OCI-LY1 (cell line): ENCODE measurements around the gene ZNF438.

Experiments used
- H2AFZ ChIP-seq: fragments of 200-600 bp; sonication (generic), shearing (Covaris generic); 2 replicates; pipeline ENCODE4 v1.6.0; 2014; ENCODE audit warnings: antibody characterized with exemption, mild to moderate bottlenecking, low read length
- H3F3A ChIP-seq: fragments of 200-600 bp; sonication (generic), shearing (Covaris generic); 2 replicates; pipeline ENCODE4 v1.6.0; 2014; ENCODE audit warnings: mild to moderate bottlenecking, antibody characterized with exemption, low read length, moderate library complexity; ENCODE audit not compliant: insufficient read depth
- H3K27ac ChIP-seq: fragments of 200-600 bp; sonication (generic); 2 replicates; pipeline ENCODE4 v1.5.1; 2014; ENCODE audit warnings: low read length, mixed run types, mild to moderate bottlenecking, low read depth; ENCODE audit not compliant: poor library complexity, severe bottlenecking
- H3K27me3 ChIP-seq: fragments of 200-600 bp; sonication (generic); 2 replicates; pipeline ENCODE4 v1.6.0; 2014; ENCODE audit warnings: antibody characterized with exemption, mild to moderate bottlenecking, low read length, moderate library complexity; ENCODE audit not compliant: insufficient read depth
- H3K36me3 ChIP-seq: fragments of 200-600 bp; sonication (generic); 2 replicates; pipeline ENCODE4 v1.6.1; 2014; ENCODE audit warnings: mild to moderate bottlenecking, antibody characterized with exemption, low read length, moderate library complexity, mixed read lengths; ENCODE audit not compliant: insufficient read depth
- H3K4me1 ChIP-seq: fragments of 200-600 bp; sonication (generic); 2 replicates; pipeline ENCODE4 v1.5.1; 2014; ENCODE audit warnings: mild to moderate bottlenecking, low read length, moderate library complexity; ENCODE audit not compliant: insufficient read depth, severe bottlenecking
- H3K4me2 ChIP-seq: fragments of 200-600 bp; sonication (generic), shearing (Covaris generic); 2 replicates; pipeline ENCODE4 v1.6.1; 2014; ENCODE audit warnings: low read length
- H3K4me3 ChIP-seq: fragments of 200-600 bp; sonication (generic); 2 replicates; pipeline ENCODE4 v1.5.1; 2014; ENCODE audit warnings: low read length, low read depth, mild to moderate bottlenecking, mixed read lengths; ENCODE audit not compliant: poor library complexity, severe bottlenecking
- H3K79me2 ChIP-seq: fragments of 200-600 bp; shearing (Covaris generic); 2 replicates; pipeline ENCODE4 v1.6.1; 2016; ENCODE audit warnings: mixed run types, low read length, mixed read lengths; ENCODE audit not compliant: insufficient read depth
- H3K9ac ChIP-seq: fragments of 200-600 bp; sonication (generic), shearing (Covaris generic); 2 replicates; pipeline ENCODE4 v1.6.1; 2014; ENCODE audit warnings: mild to moderate bottlenecking, low read length, mixed read lengths
- H3K9me2 ChIP-seq: fragments of 200-600 bp; sonication (generic), shearing (Covaris generic); 2 replicates; pipeline ENCODE4 v1.6.1; 2014; ENCODE audit warnings: low read depth, mild to moderate bottlenecking, low read length, mixed read lengths
- H3K9me3 ChIP-seq: fragments of 200-600 bp; shearing (Covaris generic); 2 replicates; pipeline ENCODE4 v1.6.1; 2014; ENCODE audit warnings: low read length, mixed read lengths
- H4K20me1 ChIP-seq: fragments of 200-600 bp; sonication (generic), shearing (Covaris generic); 2 replicates; pipeline ENCODE4 v1.6.0; 2016; ENCODE audit warnings: mild to moderate bottlenecking, low read length; ENCODE audit not compliant: insufficient read depth
- CTCF ChIP-seq: fragments of 200-600 bp; sonication (generic), shearing (Covaris generic); IDR thresholded peaks from 2 replicates; pipeline ENCODE4 v1.5.1; 2017; ENCODE audit warnings: mild to moderate bottlenecking, antibody characterized with exemption, low read length, moderate library complexity, mixed read lengths
- EZH2 ChIP-seq: fragments of 200-600 bp; sonication (generic), shearing (Covaris generic); IDR thresholded peaks from 2 replicates; pipeline ENCODE4 v1.8.0; 2017; ENCODE audit warnings: borderline replicate concordance, mixed run types, mild to moderate bottlenecking, antibody characterized with exemption, low read length, moderate library complexity, mixed read lengths

Gene ZNF438

GRCh38 chr10:31032258-31033132, 830 bp upstream of the ZNF438 start:
- no peaks in the 10 kb centered on the region for H3K9me3 ChIP-seq
- 0 out of 2 replicates have a peak overlapping the region, but pooled peaks have one; percentile 35 for H3K9ac ChIP-seq
- H4K20me1 ChIP-seq = no peaks in the 10 kb centered on the region
- no peaks in the 10 kb centered on the region for H3K27me3 ChIP-seq
- no peaks in the 10 kb centered on the region for H3K79me2 ChIP-seq
- no peaks in the 10 kb centered on the region for H3K36me3 ChIP-seq
- H3K27ac ChIP-seq = peak overlapping the region; percentile 22
- H2AFZ ChIP-seq = no peak overlapping the region
- H3K9me2 ChIP-seq = no peaks in the 10 kb centered on the region
- H3K4me1 ChIP-seq = peaks cover 10% of the 10 kb centered on the region
- TF ChIP-seq EZH2 (no peak), CTCF (no peak)
- no peaks in the 10 kb centered on the region for H3F3A ChIP-seq
- H3K4me3 ChIP-seq = peak overlapping the region; percentile 65
- peak overlapping the region; percentile 64 for H3K4me2 ChIP-seq

- Histone ChIP-seq H3K27ac (no peak overlapping the region), H3K4me2 (peak overlapping the region; percentile 64), H3K27me3 (no peaks in the 10 kb centered on the region), H3K9ac (no peak overlapping the region; the same call in 1 of the 2 replicates), H3K36me3 (no peaks in the 10 kb centered on the region), H3K9me3 (no peaks in the 10 kb centered on the region), H2AFZ (no peak overlapping the region), H3K4me1 (peaks cover 10% of the 10 kb centered on the region), H3K79me2 (no peaks in the 10 kb centered on the region), H4K20me1 (no peaks in the 10 kb centered on the region), H3F3A (no peaks in the 10 kb centered on the region), H3K9me2 (no peaks in the 10 kb centered on the region), H3K4me3 (peak overlapping the region; percentile 65)
- no peak for TF ChIP-seq EZH2
- no peak for TF ChIP-seq CTCF
Measured at GRCh38 chr10:31031205-31031557, 484 bp downstream of the ZNF438 start.

GRCh38 chr10:31030800-31031199, 865 bp downstream of the ZNF438 start:
- Histone ChIP-seq H3K79me2 (no peaks in the 10 kb centered on the region), H3K4me2 (peak overlapping the region; percentile 64; the same call in 1 of the 2 replicates), H4K20me1 (no peaks in the 10 kb centered on the region), H3K9me3 (no peaks in the 10 kb centered on the region), H3K4me3 (no peak overlapping the region), H3K36me3 (no peaks in the 10 kb centered on the region), H3K27ac (no peak overlapping the region), H2AFZ (no peak overlapping the region), H3K4me1 (peaks cover 10% of the 10 kb centered on the region), H3K9me2 (no peaks in the 10 kb centered on the region), H3F3A (no peaks in the 10 kb centered on the region), H3K9ac (no peak overlapping the region), H3K27me3 (no peaks in the 10 kb centered on the region)
- TF ChIP-seq CTCF (no peak), EZH2 (no peak)
